GM18498 (cell line): Measurements from ENCODE around the gene ILF2.
"Not testable (repeated sequence)": the region's sequence is repeated elsewhere in the genome, so short reads cannot be mapped to it uniquely, and the experiment has no call there.

Experiments
- ATAC-seq: cut with Tn5 transposase; IDR thresholded peaks from one replicate; pipeline ENCODE4 v1.9.1; 2021; ENCODE audit warnings: mild to moderate bottlenecking, moderate library complexity; ENCODE audit not compliant: unreplicated experiment

ILF2 gene

DNA sequence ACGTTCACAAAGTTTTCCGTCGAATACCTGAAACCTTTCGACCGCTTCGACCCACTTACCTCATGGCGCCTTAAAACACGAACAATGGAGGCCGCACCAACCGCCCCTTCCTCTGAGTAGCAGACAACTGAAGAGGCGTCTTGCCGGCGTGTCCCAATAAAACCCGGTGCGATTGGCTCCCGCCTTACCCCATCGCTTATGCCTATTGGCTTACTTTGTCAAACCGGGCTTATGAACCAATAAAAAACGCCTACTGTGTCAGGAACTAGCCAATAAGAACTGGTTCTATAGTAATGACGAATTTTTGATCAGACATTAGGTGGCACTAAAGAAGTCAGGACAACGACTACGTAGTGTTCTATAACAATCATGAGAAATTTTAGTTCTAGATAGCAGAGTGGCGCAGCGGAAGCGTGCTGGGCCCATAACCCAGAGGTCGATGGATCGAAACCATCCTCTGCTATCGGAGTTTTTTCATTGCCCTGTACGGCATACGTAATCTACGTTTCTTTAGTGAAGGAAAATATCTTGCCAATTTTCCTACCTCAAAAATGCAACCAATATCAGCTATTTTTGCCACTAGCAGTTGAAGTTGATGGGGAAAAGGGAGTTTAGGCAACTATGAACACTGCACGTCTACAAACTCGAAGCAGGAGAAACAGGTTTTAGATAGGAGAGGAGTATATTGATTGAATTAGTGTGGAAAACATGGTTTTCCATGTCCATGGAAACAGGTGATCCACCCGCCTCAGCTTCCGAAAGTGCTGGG lies at the start of gene ILF2:
ILF2 (minus strand) TSS at position 135 of the 769 bp plus-strand sequence; CDS start at position 64, 71 bp downstream.
- ATAC-seq: peak; percentile 93

DNA sequence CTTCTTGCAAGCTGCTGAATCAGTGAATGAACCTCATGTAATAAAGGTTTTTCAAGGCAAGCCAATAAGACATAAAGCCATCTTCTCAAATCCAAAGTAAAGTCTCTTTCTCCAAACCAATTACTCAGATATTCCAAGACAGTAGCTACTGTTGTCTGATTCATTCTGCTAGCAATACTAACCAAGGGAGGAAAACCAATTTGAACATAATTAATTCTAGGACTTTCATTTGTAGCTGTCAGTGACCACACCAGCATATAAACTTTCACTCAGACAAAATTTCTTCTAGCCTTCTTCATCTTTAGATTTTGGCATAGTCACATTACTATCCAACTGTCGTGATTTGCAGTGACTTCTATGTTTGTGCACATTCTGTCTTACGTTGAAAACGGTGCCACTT lies 46.5 kb upstream of the ILF2 start:
- no peak for ATAC-seq

DNA sequence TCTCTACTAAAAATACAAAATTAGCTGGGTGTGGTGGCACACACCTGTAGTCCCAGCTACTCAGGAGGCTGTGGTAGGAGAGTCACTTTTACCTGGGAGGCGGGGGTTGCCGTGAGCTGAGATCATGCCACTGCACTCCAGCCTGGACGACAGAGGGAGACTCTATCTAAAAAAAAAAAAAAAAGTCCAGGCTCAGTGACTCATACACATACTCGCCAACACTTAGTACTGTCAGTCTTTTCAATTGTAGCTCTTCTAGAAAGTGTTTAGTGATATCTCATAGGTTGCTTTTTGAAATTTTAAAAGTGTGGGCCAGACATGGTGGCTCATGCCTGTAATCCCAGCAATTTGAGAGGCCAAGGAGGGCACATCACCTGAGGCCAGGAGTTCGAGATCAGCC lies 45.4 kb upstream of the ILF2 start:
- ATAC-seq: not testable (repeated sequence)

DNA sequence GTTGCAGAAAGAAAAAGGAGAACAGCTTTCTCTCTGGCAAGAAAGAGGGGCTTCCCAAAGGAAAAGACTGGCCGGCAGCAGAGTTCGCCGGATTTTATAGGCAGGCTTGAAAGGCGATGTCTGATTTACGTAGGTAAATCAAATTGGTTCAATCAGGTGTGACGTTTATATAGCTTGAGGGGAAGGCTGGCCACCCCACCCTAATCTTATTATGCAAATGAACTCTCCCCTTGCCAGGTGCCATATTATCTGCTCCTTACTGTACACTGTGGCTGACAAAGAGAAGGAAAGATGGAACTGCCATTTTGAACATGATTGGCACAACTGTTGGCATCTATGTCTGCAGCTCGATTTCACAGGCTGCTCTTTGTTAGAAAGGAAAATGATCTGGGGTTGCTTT lies 40.2 kb upstream of the ILF2 start:
- no peak for ATAC-seq

DNA sequence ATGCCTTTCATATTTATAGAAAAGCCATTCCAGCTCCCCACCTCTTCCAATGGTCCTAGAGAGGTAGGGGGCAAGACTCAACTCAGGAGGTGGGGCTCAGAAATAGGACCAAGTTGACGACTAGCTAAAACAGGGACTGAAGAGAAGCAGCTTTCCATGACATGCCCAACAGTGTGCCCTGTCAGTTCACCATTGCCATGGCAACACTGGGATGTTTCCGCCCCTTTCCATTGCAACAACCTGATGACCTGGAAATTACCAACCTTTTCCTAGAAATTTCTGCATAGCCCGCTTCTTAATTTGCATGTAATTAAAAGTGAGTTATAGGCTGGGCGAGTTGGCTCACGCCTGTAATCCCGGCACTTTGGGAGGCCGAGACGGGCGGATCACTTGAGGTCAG lies 34.7 kb upstream of the ILF2 start:
- ATAC-seq: no peak

DNA sequence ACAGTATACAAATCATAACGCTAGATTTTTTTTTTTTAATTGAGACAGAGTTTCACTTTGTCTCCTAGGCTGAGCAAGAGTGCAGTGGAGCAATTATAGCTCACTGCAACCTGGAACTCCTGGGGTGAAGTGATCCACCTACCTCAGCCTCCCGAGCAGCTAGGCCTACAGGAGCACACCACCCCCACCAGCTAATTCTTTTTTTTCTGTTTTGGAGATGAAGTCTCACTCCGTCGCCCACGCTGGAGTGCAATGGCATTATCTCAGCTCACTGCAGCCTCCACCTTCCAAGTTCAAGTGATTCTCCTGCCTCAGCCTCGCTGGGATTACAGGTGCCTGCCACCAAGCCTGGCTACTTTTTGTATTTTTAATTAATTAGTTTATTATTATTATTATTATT lies 29.0 kb upstream of the ILF2 start:
- ATAC-seq: no peak

DNA sequence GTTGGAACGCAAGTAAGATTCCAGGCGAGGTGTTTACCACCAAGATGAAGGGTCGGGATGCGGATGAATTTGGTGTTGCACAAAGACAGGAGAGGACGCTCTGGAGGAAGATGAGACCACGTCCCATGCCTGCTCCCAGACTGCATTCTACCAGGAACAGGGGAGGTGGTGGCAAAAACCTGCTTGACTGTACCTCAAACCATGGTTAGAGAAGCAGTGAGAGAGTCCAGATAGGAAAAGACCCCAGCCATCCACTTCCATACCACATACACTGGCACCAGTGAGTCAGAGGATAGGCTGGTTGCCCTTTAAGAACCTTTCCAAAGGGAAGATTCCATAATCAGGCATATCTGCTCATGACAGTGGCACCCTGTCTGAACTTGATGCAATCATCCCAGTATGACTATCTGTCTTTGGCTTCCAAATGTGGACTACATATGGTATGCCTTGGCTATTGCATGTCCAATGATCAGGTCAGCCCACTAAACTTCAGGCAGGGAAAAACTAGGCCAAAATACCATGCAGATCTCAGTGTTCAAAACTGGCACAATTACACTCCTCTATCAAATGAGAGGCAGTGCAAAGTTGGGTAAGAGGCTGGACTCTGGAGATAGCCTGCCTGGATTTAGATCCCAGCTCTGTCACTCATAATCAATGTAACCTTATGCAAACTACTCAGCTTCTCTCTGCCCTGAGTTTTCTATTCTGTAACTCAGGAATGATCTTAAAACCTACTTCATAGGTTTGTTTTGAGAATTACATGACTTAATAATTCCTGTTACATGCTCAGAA lies 28.3 kb upstream of the ILF2 start:
- no peak for ATAC-seq

DNA sequence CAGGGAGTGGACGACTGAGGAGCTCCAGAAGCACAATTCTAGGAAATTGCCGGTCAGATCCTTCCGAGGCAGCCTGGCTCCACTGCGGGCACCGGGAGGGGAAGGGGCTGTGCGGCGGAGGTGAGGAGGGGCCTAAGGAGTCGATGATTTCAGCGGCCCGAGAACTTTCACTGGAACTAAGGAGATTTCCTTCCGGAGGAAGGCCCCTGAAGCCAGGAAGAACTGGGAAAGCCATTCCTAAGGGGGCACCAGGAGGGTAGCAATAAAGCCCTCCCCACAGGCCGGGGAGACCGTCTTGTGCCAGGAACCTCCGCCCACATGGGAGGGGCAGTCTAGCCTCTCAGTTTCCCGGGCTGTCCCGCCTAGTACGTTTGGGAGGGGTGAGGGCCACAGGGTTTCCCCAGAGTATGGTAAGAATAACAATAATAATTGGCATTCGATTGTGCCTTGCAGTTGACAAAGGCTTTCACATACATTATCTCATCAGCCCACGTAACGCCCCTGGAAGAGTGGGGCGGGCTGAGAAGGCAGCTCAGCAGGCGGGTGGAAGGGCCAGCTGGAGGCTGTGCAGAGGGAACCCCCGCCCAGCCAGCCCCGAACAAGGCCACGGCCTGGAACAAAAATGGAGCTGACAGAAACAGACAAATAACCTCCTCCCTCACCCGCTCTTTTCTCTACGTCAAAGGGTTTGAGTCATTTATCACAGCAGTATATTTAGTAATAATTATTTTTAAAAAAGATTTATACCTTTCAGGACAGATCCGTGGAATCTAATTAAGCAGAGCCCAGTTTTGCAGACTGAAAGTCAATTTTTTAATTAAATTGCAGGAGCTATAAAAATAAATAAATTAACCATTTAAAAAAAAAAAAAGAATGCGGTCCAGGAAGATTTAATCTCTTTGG lies 27.5 kb upstream of the ILF2 start:
- no peak for ATAC-seq

DNA sequence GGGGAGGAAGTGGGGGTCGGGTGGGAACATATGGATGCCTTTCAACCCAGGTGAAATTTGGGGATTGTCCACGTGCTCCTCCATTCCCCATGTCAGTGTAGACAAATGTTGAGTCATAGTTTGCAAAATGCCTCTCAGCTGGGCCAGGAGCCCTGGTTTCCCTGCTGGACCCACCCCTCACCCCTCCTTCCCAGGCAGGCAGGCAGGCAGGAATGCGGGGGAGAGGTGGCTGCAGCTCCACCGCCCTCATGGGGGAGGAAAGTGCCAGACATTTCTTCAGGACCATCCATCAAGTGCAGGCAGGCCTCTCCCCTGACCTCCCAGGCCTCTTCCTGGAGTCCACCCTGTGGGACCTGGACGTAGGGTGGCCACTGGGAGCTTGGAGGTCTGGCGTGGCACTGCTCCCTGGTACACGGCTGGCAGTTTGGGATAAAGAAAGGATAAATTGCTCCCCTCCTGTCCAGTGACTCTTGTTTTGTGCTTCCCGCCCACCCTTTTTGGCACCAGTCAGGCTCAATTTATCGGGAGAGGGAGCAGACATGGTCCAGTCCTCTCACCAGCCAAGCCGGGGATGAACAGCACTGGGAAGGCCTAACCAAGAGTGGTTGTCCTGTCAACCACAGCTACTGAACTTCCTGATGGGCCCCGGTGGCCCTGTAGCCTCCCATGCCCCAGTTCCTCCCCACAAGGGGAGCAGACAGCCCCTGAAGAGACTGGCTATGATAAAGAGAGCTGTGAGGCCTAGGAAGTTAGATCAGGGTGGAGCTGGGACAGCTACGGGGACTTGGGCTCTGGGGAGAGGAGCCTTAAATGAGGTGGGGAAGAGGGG lies 26.6 kb upstream of the ILF2 start:
- no peak for ATAC-seq

DNA sequence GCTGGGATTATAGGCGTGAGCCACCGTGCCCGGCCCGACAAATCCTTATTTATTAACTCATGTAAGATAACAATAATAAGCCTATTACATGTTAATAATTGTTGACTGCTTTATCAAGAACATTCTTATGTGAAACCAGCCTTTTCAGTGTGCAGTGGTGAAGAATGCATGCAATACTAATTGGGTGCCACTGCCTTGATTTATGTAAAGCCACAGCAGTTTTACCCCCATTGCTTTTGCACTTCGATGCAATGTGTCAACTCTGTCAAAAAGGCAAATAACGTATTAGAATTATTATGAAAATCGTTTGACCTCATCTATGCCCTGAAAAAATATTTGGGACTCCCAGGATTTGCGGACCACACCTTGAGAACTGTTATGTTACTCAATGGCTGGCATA lies 25.9 kb upstream of the ILF2 start:
- ATAC-seq: no peak

DNA sequence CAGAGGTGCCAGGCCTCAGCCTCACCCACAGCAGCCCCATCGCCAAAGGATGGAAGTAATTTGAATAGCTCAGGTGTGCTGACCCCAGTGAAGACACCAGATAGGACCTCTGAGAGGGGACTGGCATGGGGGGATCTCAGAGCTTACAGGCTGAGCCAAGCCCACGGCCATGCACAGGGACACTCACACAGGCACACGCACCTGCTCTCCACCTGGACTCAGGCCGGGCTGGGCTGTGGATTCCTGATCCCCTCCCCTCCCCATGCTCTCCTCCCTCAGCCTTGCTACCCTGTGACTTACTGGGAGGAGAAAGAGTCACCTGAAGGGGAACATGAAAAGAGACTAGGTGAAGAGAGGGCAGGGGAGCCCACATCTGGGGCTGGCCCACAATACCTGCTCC lies 22.7 kb upstream of the ILF2 start:
- ATAC-seq: no peak

DNA sequence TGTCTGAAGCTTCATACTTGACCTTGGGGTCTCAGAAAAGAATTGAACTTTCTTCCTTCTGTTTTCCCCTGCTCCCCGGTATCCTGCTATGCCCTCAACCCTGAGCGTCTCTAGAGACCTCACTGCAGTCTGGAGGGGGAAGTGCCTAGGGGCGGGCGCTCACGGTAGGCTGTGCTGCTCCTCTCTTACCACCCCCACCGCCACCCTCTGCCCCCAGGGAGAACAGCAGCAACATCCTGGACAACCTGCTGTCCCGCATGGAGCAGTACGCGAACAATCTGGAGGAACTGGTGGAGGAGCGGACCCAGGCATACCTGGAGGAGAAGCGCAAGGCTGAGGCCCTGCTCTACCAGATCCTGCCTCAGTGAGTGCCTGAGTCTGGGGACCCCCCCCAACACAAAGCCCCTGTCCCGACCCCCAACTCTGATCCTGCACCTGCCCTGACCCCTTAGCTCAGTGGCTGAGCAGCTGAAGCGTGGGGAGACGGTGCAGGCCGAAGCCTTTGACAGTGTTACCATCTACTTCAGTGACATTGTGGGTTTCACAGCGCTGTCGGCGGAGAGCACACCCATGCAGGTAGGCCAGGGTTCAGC lies 18.0 kb upstream of the ILF2 start:
- ATAC-seq: no peak

DNA sequence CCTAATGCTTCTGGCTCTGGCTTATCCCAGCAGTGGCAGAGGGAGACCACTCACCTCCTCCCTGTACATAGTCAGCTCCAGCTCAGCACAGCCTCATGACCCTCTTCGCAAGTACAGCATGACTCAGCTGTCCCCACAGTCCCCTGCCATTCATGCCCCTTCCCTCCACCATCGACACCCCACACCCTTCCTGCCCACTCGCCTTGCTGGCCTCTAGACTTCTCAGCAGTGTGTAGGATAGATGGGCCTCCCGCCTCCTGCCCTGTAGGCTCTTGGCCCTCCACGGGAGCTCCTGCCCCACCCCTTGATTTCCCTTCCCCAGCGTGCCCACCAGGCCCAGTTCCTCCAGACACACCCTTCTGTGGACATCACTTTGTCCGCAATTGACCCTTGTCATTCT lies 17.5 kb upstream of the ILF2 start:
- ATAC-seq: no peak

DNA sequence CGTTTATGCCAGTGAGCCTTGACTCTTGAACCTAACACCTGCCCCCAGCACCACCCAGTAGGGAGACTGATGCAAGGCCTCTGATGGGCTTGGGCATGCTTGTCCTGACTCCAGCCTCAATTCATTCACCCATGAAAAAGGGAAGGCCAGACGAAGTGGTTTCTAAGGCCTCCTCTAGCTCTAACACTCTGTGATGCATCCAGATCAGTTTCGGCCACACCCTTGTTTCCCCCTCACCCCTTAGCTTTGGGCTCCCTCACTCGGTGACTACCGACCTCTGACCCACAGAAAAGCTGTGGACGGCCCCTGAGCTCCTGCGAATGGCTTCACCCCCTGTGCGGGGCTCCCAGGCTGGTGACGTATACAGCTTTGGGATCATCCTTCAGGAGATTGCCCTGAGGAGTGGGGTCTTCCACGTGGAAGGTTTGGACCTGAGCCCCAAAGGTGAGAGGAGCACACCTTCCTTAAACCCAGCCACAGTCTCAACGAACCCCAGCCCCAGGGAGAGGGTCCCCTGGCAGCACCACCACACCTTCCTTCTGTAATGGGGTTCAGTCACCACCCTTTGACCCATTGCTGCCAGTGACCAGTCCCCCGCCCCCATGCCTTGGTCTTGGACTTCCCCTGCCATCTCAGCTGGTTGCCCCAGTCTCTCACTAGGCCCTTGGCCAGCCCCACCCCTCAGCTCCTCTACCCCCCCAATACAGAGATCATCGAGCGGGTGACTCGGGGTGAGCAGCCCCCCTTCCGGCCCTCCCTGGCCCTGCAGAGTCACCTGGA lies 16.7 kb upstream of the ILF2 start:
- ATAC-seq: no peak

DNA sequence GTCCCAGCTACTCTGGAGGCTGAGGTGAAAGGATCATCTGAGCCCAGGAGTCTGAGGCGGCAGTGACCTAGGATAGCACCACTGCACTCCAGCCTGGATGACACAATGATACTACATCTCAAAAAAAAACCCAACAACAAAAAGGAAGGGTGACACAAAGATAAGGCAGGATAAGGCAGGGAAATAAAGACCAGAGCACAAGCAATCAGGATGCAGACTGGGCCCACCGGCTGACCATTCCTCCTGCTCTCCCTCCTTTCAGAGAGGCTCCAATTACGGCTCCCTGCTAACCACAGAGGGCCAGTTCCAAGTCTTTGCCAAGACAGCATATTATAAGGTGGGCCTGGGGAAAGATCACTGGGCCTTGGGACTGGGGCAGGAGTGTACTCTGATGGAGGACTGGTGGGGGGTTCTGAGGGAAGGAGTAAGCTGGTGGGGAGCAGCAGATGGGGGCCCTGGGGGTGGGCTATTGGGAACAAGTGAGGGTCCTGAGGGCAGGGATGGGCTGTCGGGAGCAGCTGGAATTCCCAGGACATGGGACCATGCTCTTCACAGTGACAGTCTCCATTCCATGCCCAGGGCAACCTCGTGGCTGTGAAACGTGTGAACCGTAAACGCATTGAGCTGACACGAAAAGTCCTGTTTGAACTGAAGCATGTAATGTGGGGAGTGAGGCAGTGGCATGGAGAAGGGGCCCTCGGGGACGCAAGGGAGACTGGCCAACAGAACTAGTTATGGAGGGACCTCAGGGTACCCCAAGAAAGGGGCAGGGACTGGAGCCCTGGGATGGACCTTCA lies 14.9 kb upstream of the ILF2 start:
- ATAC-seq: no peak

DNA sequence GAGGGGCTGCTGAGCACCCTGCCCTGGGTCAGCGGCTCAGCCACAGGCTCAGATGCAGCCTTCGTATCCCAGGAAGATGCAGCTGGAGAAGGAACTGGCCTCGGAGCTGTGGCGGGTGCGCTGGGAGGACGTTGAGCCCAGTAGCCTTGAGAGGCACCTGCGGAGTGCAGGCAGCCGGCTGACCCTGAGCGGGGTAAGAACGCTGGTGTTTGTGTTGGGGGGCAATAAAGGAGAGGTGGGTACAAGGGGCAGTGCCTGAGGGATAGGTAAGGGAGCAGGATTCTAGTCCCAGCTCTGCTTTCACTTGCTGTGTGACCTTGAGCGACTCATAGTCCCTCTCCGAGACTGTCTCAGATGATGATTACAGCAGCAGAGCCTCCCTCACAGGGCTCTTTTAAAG lies 14.1 kb upstream of the ILF2 start:
- ATAC-seq: no peak

DNA sequence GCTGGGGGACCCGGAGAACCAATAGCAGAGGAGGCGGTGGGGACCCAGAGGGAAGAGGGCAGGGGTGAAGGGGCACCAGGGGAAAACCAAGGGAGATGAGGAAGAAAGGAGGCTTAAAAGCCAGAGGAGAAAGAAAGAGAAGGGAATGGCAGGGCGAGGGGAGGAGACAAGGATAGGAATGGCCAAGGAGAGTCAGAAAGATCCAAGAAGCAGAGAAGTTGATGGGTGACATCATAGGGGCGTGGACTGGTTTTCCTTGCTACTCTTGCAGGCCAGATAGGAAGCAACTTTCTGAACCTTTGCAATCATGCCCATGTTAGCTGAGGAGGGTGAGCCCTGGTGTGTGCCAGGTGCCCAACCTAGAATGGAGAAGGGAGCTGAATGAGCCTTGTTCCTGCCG lies 13.1 kb upstream of the ILF2 start:
- ATAC-seq: no peak

DNA sequence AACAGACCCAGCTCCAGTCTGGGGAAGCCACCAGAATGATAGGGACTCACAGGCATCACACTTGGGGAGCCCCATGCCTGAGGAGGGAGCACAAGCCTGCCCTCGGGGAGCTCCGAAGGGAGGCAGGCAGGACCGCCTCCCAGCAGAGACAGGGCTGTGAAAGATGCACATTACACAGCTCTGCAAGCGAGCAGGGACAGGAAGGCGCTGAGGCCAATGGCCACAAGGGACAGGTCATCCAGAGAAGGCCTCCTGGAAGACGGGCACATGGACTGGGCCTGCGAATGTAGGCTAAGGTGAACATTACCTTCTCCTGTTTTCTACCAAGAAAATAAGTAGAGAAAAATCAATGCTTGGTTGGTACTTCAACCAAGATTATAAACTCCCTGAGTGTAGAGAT lies 11.9 kb upstream of the ILF2 start:
- ATAC-seq: no peak

DNA sequence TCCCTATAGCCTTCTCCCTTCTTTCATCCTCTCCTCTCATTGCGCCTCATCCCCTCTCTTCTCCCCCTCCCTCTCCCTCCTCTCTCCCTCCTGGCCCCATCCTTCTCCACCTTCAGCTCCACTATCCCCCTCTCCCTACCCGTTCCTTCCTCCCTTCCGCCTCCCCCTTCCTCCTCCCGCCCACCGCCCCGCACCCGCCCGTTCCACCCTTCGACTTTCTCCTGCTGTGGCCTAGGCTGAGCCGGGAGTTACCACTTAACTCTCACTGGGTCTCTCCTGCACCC lies 9.3 kb upstream of the ILF2 start:
- ATAC-seq: no peak
